GM21723 (cell line): ENCODE measurements around the gene PKP1.

Experiments used
- ATAC-seq: cut with Tn5 transposase; IDR thresholded peaks from one replicate; pipeline ENCODE4 v1.9.1; 2021; ENCODE audit warnings: mild to moderate bottlenecking, moderate library complexity; ENCODE audit not compliant: unreplicated experiment

Gene PKP1

DNA sequence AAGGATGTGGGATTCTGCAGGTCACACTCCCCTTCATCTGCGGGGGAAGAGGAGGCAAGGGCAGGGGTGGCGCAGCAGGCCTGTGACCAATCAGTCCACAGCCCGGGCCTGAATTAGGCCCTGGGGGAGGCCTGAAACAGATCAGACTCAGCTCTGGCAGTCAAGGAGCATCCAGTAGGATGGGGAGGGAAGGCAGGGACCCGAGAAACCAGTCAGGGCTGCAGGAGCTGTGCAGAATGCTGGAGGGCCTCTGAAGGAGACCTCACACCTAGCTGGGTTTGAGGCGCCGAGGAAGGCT is 81.5 kb downstream of the PKP1 start:
- no peak for ATAC-seq

DNA sequence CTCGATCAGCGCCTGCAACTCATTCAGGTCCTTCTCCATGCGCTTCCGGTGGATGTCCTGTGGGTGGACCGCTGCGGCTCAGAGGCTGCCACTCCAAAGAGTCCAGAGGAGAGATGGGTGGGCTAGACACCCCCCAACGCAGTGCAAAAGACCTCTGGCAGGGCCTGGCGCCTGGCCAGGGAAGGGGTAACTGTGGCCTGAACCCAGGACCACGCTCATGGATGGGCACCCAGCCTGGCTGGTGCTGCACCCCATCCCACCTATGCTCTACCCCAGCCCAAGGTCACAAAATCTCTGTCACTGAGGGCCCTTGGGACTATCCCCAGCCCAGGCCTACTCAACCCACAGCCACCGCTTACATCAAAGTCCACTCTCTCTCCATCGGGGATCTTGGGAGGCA is 81.9 kb downstream of the PKP1 start:
- no peak for ATAC-seq

DNA sequence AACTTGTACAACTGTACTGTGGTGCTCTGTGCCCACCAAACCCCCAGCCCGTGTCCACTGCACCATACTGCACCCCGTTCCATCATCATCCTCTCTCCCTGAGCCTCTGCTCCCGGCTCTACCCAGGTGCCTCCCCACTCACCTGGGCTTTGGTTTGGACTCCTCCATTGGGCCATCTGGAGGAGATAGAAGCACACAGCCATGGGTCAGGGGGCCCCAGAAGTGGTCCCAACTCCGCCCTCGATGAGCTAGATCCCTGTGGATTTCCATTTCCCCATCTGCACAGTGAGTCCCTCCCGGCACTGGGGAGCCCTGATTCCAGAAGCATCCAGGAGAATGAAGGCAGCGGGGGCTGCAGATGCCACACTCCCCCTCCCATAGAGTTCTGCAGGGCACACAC is 83.4 kb downstream of the PKP1 start:
- no peak for ATAC-seq

DNA sequence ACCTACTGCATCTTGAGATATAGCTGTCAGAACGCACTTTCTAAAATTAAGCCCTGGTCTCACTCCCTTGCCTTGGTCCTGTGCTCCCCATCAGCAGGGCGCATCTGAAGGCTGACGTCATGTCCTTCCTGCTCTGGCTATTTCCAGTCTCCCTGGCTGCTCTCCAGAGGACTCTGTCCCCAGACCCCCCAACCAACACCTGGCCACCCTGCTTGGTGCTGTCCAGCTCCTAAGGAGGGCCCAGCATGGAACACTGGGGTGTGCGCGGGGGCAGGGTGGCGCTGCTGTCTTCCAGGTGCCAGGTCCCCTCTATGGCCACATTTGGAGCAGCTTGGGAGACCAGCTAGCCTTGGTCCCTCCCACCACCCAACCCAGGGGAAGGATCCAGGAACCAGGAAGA is 85.9 kb downstream of the PKP1 start:
- ATAC-seq: no peak

DNA sequence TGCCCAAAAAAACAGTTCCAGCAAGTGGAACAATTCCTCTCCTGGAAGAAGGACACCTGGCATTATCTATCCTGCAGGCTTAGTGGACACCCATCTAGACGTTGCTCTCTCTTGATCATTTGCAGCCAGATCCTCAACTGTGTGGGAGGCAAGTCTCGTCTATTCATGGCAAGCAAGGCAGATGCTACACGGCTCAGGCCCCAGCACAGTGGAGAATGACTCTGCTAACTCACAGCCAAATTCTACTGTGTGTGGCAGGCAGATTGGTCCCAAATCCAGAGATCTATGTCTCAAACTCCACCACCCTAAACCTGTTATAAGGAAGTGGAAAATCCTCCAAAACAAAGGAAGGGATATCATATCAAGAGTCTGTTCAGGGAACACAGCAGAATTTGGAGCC is 87.2 kb downstream of the PKP1 start:
- no peak for ATAC-seq

DNA sequence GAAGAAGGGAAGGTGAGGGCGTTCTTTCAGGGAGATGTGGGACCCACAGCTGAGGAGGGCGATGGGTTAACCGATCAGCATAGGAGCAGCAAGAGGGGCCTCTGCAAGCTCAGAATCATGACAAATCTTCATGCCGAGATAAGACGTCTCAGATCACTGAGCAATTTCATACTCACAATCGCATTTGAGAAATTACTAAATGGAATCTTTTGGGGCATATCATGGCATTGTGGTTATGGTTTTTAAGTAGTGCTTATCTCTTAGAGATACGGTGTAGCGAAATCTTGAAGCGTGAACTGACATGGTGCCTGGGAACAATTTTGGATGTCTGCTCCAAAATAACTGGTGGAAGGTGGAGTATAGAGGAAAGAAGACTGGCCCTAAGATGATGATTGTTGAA is 88.0 kb downstream of the PKP1 start:
- no peak for ATAC-seq

DNA sequence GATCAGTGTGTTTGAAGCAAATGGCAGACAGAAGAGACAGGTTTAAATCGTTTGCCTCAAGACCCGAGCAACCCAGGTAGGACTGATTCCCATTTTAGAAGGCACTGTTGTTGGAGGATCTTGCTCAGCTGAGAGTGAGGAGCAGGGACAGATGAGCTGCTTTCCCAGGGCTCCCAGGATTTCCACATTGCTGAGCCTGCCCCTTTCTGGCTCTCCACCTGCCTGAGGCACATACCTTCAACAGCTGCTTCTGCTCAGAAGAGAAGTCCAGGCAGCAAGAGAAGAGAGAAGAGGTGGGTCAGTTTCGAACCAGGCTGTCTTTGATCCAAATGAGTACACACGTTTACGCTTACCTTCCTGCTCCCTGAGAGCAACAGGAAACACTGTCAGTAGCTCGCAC is 88.5 kb downstream of the PKP1 start:
- no peak for ATAC-seq

DNA sequence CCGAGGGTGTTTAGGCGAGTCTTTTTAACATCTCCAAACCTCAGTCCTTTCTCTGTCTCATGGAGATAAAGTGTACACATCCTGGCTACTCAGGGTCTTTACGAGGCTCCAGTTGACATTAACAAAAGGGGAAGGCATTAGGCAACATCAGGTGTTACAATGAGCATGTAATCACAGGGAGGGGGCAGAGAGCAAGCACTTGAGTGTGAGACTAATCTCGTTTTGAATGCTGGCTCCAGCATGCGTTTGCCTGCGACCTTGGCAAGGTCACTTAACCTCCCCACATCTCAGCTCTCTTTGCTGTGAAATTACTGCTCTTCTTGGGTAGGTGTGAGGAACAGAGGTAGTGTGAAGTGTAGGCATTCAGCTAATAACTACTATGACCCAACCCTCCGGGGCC is 91.1 kb downstream of the PKP1 start:
- ATAC-seq: no peak

DNA sequence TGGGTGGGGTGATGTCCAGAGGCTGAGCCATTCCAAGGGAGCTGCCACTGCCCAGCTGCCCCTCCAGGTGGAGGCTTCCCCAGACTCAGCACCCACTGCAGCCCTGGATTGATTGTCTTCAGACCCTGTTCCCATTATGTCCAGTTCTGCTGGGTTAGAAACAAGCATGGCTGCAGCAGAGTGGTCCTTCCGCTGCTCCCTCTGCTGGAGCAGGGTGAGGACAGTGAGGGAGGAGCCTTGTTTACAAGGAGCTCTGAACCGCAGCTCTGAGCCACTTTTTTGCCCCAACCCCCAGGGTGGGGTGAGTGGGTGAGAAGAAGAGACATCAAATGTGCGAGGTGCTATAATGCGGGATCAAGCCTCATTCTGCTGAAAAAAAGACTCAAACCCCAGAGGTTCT is 91.9 kb downstream of the PKP1 start:
- no peak for ATAC-seq

DNA sequence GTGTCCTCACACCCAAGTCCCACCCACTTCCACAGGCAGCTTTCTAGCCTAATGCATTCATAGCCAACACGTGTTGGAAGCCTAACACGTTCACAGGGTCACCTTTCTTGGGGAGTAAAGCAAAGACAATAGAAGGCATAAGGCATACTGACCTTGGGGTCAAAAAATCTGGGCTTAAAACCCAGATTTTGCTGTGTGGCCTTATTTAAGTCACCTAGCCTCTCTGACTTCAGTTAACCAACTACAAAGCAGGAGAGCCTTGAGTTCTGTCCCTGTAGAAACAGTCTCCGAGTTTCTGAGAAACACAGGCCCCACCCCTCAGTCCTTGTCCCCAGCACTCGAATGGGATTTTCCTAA is 92.8 kb downstream of the PKP1 start:
- ATAC-seq: no peak

DNA sequence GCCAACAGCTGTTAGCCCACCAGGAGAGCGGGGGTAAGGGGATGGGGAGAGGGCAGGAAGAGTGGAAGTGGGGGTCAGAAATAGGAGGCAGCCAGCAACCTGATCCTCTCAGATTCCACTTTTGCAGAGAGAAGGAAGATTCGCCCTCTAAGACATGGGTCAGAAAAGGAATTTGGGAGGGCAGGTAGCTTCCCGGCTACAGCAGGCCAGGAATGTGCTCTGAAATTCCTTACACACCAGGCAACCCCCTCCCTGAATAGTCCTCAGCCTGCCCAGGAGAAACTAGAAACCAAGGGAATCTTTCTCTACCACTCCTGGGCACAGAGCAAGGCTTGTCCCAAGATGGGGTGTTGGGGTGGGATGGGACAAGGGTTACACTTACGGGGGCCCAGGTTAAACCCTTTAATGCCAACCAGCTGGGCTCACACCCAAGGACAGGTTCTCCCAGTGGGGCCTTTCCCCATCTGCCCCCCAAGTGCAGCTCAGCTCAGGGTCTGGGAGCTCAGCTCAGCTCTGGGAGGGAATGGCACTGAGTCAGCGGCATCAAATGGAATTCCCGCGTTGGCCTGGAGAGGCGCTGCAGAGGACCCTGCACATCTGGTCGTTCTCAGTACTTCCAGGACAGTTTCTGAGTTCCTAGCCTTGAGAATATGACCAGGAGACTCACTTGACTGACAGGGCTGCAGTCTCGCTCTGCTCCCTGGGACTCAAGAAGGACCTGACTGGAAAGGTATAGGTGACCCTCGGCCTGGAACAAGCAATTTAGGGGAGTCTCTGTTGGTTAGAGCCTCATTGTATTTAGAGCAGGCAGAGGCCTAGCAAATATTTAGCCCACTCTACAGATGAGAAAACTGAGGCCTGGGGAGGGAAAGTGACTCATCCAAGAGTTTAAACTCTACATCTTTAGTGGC is 93.4 kb downstream of the PKP1 start:
- no peak for ATAC-seq

DNA sequence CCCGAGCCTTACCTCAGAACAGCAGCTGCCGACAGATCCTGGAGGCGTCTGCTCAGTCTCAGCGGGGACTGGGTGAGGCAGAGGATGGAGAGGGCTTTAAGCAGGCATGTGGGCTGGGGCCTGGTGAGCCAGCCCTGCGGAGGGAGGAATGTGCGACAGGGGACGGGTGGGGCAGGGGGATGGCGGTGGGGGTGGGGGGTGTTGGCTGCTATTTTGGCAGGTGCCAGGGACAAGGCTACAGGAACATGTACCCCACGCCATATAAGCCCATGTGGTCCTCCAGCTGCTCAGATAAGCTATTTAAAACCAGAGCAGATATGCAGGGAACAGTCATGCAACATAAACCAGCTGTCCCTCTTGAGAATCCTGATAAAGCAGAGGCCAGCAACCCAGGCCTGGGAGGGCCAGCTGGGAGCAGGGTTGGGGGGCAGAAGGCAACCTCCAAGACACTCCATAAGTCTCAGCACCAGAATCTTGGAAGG is 94.3 kb downstream of the PKP1 start, which contains the start of gene TNNT2:
TNNT2 (minus strand) TSS at position 70 of the 482 bp plus-strand sequence. CDS start 4,426 bp downstream, outside the sequence.
- no peak for ATAC-seq

DNA sequence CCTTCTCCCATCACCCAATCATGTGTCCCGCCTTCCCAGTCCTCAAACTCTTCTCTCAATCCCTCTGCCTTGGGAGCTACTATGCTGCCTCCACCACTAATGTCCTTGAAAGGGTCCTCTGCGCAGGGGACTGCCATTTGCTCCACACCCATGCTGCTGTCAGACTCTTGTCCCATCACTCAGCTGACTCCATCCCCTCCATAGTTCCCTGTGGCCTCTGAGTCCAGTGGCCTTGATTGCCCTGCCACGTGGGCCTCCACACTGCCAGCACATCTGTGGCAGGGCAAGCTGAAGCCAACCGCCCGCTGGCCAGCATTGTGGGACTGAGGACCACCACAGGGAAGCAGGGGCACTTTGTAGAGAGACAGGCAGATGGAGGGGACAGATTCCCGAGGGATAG is 95.5 kb downstream of the PKP1 start:
- no peak for ATAC-seq

DNA sequence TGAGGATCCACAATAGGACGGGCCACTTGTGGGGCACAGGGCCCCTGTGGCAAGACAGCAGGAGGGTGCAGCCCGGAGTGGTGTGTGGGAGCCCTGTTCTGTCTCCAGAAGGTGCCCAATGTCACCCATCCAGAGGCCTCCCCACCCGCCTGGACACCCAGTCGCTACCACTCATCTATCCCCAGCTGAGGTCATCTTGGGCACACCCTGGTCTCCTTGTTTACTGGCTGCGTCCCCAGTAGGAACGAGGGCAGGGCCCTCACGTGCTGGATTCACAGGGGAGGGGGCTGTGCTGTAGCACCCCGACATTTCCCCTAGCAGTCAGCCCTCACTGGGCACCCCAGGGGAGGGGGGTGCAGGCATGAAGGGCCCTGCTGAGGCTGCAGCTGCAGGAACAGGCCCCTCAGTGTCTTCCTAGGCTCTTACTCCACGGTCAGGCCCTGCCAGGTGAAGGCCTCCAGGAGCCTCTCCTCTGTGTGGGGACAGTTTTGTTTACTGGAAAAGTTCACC is 96.5 kb downstream of the PKP1 start:
- no peak for ATAC-seq

DNA sequence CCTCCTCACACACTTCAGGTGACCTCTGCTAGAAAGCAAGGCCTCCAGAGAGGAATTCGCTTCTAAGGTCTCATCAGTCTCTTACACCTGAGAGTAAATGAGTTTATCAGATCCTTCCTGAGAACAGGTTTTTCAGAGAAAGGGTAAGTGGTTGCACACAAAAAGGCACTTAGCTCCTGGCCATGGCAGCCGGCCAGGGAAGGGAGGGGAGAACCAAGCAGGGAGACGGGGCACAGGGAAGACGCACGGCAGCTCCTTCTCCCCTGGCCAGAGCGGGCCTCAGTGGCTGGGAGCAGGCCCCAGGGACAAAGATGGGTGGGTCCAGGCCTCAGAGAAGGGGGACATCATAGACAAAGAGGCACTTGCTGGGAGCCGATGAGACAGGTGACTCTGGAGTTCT is 97.8 kb downstream of the PKP1 start:
- no peak for ATAC-seq
